Sigmoid colon (tissue), 7 donors: ENCODE results near the gene PSD4. TPM values are rescaled to one million over a fixed set of nuclear protein-coding genes. Genes with fewer than 3 reads are reported as not detected.

Source experiments
- DNase-seq: peaks from one replicate; pipeline ENCODE4 v3.0.0-alpha.2; 2019
- H3K27ac ChIP-seq, 4 donors: fragments of 200-600 bp; sonication (generic); one replicate each; pipeline ENCODE4 v1.5.1; 2016 to 2019; ENCODE audit warnings: mild to moderate bottlenecking in 1 of 4
- H3K27me3 ChIP-seq, 3 donors: fragments of 200-600 bp; sonication (generic); one replicate each; pipeline ENCODE4 v1.5.1; 2019; ENCODE audit warnings: mild to moderate bottlenecking in 1 of 3
- H3K36me3 ChIP-seq, 4 donors: fragments of 200-600 bp; sonication (generic); one replicate each; pipeline ENCODE4 v1.5.1; 2016 to 2019
- H3K4me1 ChIP-seq, 4 donors: fragments of 200-600 bp; sonication (generic); one replicate each; pipeline ENCODE4 v1.5.1; 2017 to 2019
- H3K4me3 ChIP-seq, 4 donors: fragments of 200-600 bp; sonication (generic); one replicate each; pipeline ENCODE4 v1.5.1; 2017 to 2019; ENCODE audit warnings: mild to moderate bottlenecking in 2 of 4, moderate library complexity in 1 of 4
- H3K9me3 ChIP-seq, 4 donors: fragments of 200-600 bp in 3 of 4; sonication (generic) in 3 of 4; one replicate each; pipeline versions ENCODE4 v1.5.1 to v1.6.1; 2013 to 2019
- EP300 ChIP-seq, 4 donors: sonication (generic); formaldehyde crosslinking; IDR thresholded peaks; one replicate each; pipeline ENCODE4 v1.6.1; 2017; ENCODE audit warnings: antibody characterized with exemption in 4 of 4
- POLR2A ChIP-seq, 2 donors: fragments of 450-650 bp; IDR thresholded peaks; one replicate each; pipeline ENCODE4 v1.6.1; 2016; ENCODE audit warnings: antibody characterized with exemption in 2 of 2, mild to moderate bottlenecking in 2 of 2, moderate library complexity in 2 of 2
- POLR2AphosphoS5 ChIP-seq, 4 donors: sonication (generic); formaldehyde crosslinking; IDR thresholded peaks; one replicate each; pipeline ENCODE4 v1.6.1; 2017; ENCODE audit warnings: antibody characterized with exemption in 4 of 4
- WGBS, 2 donors: extraction: QIAGEN DNeasy Blood & Tissue Kit; methylation state at CpG; one replicate each; pipeline ENCODE4 v1.1.7; 2013; 5-methylcytosine and 5-hydroxymethylcytosine counted together
- intact Hi-C: fragments of 100-400 bp; cut with DNase I; formaldehyde crosslinking; loops from one replicate; pipeline ENCODE4 v1.15.1; 2023
- polyA plus RNA-seq, 3 donors: library from polyadenylated mRNA; stranded (reverse); fragments of 200-250 nt; gene quantifications; one replicate each; pipeline ENCODE4 v1.2.3, GENCODE V29; 2013
- total RNA-seq, 4 donors: library from RNA; depleted of rRNA; stranded (reverse); fragments of >200 nt; gene quantifications; one replicate each; pipeline ENCODE4 v1.1.0, GENCODE V29; 2016
- TF ChIP-seq, protein P1 (sequence below), 4 experiments: fragments of 450-650 bp in 3 of 4; fragments of 200-600 bp in 1 of 4; IDR thresholded peaks; one replicate each; pipeline ENCODE4 v1.5.1; 2016 to 2019; ENCODE audit warnings: antibody characterized with exemption in 4 of 4, mild to moderate bottlenecking in 3 of 4, moderate library complexity in 2 of 4
- donor health status: healthy with polysubstance abuse.
- donor health status: Bipolar disorder and iron deficiency.
- donor health status: healthy.

Gene PSD4
- total and polyA plus RNA-seq, 7 donors, result 1.4 to 51.6 (median 6.6) TPM

DNA sequence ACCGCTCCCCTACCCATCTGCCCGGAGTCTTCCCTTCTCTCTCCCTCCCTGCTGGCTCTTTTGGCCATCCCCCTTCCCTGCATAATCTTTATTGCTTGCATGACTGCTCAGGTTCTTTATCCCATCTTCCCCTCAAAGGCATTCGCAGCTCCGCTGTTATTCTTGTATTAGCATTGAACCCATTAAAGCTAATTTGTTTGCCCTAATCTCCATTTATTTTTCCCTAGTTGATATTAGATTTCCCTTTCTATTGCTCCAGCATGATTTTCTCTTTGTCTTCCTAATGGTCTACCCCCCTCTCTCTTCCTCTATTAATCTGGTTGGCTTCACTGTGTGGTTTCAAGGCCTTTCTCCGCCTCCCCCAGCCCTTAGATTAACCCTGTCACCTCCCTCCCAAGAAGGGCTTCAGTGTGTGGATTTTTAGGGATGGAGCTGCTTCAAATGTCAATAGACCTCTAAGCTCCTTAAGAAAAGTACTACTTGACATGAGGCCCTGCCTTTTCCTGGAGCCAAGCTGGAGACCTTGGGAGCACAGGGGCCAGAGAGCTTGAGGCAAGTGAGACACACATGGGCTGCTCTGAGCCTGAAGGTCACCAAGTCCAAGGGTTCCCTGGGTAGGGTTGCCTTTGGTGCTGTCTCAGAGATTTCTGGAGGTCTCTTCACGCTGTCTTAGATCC, 84.8 kb downstream of the PSD4 start:
- intact Hi-C loops, result loop anchor here (10.0 kb wide), 1 partner anchor 66 kb away; no protein-coding TSS in a partner anchor
- Histone ChIP-seq H3K9me3 (no peaks in the 10 kb centered on the region), H3K4me1 (no peaks in the 10 kb centered on the region), H3K4me3 (no peak overlapping the region), H3K27me3 (no peaks in the 10 kb centered on the region), H3K27ac (no peak overlapping the region), H3K36me3 (no peaks in the 10 kb centered on the region)
- no peak for DNase-seq
- TF ChIP-seq, protein P1, sequence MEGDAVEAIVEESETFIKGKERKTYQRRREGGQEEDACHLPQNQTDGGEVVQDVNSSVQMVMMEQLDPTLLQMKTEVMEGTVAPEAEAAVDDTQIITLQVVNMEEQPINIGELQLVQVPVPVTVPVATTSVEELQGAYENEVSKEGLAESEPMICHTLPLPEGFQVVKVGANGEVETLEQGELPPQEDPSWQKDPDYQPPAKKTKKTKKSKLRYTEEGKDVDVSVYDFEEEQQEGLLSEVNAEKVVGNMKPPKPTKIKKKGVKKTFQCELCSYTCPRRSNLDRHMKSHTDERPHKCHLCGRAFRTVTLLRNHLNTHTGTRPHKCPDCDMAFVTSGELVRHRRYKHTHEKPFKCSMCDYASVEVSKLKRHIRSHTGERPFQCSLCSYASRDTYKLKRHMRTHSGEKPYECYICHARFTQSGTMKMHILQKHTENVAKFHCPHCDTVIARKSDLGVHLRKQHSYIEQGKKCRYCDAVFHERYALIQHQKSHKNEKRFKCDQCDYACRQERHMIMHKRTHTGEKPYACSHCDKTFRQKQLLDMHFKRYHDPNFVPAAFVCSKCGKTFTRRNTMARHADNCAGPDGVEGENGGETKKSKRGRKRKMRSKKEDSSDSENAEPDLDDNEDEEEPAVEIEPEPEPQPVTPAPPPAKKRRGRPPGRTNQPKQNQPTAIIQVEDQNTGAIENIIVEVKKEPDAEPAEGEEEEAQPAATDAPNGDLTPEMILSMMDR (IDR thresholded peaks at IDR 0.05), result no peak
- TF ChIP-seq POLR2A (IDR thresholded peaks at IDR 0.05) (no peak), EP300 (IDR thresholded peaks at IDR 0.05) (no peak), POLR2AphosphoS5 (IDR thresholded peaks at IDR 0.05) (no peak)
- WGBS, 2 donors, result 87 to 94% methylated on average over 6 of the region's 6 CpGs

Other genes with a start within 250 kb of the PSD4 start
- gene IL36G, start 196.0 kb upstream of the PSD4 start, total RNA-seq, result not detected
- under 1 TPM in 1 of 3 donors, not detected in 2; 0.17 TPM for gene IL36G, start 196.0 kb upstream of the PSD4 start, polyA plus RNA-seq
- gene IL36A, start 168.5 kb upstream of the PSD4 start, total RNA-seq, result not detected
- not detected for gene IL36A, start 168.5 kb upstream of the PSD4 start, polyA plus RNA-seq
- gene IL36B, start 121.1 kb upstream of the PSD4 start, total RNA-seq, result not detected
- gene IL36B, start 121.1 kb upstream of the PSD4 start, polyA plus RNA-seq, result not detected
- not detected for gene IL36RN, start 114.8 kb upstream of the PSD4 start, total RNA-seq
- gene IL36RN, start 114.8 kb upstream of the PSD4 start, polyA plus RNA-seq, result under 1 TPM in 1 of 3 donors, not detected in 2; 0.03 TPM
- gene IL1F10, start 106.0 kb upstream of the PSD4 start, total RNA-seq, result not detected
- not detected for gene IL1F10, start 106.0 kb upstream of the PSD4 start, polyA plus RNA-seq
- gene IL1RN, start 46.4 kb upstream of the PSD4 start, total RNA-seq, result 1 to 10 TPM in 1 of 4 donors, under 1 TPM in 1, not detected in 2; 0.55 to 1.6 TPM
- 10 to 100 TPM in 2 of 3 donors, 1 to 10 TPM in 1; 6.6 to 19.9 (median 11.1) TPM for gene IL1RN, start 46.4 kb upstream of the PSD4 start, polyA plus RNA-seq
- gene PAX8, start 105.0 kb downstream of the PSD4 start, total RNA-seq, result under 1 TPM in 3 of 4 donors, not detected in 1; 0.41 to 0.71 (median 0.55) TPM
- 10 to 100 TPM in 1 of 3 donors, 1 to 10 TPM in 2; 1.1 to 10.8 (median 2.5) TPM for gene PAX8, start 105.0 kb downstream of the PSD4 start, polyA plus RNA-seq